Activated CD4-positive, CD25-positive, alpha-beta regulatory T cell (primary cell): ENCODE results near the gene PDE4D.

Experiments used
- DNase-seq, 4 experiments: peaks; one replicate each; lab custom pipeline; 2025; lab: John Stamatoyannopoulos, UW

PDE4D gene

DNA sequence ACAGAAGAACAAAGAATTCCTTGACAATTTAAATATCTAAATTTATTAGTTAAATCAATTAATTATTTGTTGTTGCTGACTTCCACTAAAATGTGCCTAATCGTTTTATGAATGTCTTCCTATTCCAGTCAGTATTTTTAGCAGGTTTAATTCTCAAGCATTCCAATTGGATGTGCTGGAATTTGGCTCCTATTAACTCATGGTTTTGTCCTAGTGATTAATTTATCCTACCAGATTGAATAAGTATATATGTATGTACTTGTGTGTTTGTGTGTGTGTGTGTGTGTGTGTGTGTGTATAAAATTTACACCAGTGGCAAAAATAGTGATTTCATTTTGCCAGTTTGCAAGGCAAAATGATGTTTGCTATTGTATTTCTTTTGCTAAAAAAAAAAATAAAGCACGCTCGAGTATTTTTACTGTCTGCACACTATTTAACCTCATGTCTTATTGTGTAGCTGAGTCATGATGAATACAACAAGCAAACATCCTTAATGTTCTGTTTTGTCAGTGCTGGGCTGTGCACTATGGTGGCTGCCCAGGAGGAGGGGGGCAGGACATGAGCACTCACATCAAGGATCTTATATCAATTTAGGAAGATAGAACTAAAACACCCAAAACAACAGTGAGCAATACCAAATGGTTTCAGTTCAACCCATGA lies 375.5 kb downstream of the PDE4D start:
- DNase-seq: no peak

DNA sequence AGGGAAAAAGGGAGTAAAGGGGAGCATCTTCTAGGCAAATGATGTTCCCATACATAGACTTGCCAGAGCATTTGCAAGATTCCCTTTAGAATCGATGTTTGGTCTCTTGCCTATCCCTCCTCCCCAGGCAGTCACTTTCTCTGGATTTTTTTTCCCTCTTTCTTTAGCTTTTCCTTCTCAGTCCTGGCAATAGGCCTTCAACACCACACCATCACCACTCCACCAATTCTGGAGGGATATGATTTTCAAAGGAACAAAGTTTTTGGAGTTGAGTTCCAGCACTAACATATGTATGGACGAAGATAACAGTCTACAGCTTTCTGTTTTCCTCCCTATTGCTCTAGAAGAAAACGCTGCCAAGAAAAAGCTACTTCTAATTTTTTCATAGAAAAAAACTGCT lies 377.4 kb downstream of the PDE4D start:
- no peak for DNase-seq

DNA sequence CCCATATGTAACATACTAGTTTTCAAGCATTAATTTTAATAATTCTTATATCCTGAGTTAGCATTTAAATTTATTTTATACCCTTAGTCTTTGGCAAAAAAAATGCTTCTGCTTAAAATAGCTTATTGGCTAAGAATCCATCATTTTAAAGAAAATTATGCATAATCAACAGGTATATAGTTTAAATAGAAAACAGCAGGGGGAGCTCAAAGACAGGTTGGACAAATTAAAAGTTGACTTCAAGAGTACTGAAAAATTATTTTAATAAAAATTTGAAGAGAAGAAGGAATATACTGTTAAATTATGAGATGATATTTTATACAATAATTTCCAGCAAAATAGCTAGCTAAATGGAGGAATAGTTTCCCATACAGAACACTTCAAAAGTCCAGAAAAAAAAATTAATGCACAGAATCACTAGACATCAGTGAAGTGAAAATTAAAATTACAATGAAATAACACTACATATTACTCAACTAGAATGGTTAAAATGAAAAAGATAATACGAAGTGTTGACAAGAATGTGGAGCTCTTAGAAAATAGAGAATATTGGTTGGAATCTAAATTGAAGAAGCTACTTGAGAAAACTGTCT lies 387.1 kb downstream of the PDE4D start:
- no peak for DNase-seq

DNA sequence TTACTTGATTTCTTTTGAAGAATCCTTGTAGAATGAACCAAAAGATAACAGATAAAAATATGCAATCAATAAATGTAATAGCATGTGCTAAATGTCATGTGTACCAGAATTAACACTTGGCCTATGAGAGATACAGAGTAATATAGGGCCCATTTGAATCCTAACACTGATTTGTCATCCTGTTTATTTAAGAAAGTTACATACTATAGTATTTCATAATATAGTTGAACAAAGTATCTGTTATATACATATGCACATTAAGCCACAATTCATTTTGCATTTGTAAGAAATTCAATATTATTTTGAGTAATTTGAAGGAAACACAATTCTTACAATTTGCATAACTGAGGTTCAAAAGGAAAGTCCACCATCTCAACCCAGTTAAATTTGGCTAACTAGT lies 389.5 kb downstream of the PDE4D start:
- DNase-seq: no peak

DNA sequence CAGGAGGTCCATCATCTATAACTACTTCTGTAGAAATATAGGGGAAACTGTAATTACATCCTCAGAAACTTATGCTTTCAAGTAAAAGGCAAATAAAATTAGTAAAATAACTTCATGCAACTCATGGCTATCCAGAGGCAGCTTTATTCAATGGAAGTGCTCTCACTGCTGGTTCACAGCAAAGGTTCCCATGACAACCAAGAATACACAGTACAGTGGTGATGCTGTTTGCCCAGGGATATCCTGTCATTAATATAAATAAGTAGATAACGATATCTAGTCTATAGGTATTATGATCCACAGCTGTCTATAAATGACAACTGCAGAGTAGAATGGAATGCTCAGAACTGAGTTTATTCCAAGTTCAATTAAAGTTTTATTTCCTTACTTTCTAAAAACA lies 390.3 kb downstream of the PDE4D start:
- no peak for DNase-seq

DNA sequence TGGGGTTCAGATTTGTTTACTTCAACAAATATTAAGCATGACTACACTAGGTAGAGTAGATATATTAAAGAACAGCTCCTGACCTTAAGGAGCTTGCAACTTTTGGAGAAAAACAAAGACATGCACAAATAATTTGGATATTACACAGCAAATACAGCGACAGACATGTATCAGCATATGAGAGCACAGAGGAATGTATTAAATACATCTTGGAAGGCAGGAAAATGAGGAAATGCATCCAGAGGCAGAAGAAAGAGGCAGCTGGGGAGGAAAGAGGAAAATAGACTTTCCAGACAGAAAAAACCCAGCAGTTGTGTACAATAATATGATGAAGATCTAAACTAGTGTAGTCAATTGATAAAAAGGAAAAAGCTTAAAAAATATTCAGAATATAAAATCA lies 392.2 kb downstream of the PDE4D start:
- DNase-seq: no peak

DNA sequence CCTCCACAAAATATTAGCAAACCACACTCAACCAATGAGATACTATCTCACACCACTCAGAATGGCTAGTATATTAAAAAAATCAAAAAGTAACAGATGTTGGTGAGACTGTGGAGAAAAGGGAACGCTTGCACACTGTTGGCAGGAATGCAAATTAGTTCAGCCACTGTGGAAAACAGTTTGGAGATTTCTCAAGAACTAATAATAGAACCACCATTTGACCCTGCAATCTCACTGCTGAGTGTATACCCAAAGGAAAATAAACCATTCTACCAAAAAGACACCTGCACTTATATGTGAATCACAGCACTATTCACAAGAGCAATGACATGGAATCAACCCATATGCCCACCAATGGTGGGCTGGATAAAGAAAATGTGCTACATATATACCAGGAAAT lies 393.5 kb downstream of the PDE4D start:
- DNase-seq: no peak

DNA sequence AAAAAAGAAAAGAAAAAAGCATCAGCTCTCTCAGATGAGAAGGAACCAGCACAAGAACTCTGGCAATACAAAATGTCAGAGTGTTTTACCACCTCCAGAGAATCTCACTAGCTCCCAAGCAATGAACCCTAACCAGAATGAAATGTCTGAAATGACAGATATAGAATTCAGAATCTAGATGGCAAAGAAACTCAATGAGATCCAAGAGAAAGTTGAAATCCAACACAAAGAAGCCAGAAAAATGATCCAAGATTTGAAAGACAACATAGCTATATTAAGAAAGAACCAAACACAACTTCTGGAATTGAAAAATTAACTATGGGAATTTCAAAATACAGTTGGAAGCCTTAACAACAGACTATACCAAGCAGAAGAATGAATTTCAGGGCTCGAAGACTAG lies 396.3 kb downstream of the PDE4D start:
- DNase-seq: no peak

DNA sequence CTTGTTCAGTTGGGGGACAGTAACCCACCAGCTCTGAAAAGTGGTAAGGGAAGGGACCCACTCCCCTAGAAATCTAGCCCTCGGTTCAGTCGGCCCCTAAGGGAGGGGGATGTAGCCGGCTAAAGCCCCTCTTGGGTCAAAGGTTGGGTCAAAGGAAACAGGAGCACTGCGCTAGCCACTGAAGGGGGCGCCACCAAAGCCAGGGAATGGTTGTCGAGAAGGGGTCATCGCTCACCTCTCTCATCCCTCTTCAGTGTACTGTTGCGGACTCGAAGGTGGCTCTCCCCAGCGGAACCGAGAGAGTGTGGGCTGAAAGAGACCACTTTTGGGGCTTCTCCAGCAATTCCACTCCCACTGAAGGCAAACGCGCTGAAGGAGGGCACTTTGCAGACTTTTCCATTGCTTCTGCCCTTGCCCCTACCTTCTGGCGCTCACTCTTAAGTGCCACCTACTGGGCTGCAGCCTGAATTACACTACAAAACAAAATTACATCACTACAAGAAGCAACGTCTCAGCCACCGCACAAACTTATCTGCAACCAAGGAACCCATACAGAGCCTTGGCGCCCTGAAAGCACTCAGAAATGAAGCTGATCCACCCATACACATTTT lies 396.9 kb downstream of the PDE4D start:
- no peak for DNase-seq

DNA sequence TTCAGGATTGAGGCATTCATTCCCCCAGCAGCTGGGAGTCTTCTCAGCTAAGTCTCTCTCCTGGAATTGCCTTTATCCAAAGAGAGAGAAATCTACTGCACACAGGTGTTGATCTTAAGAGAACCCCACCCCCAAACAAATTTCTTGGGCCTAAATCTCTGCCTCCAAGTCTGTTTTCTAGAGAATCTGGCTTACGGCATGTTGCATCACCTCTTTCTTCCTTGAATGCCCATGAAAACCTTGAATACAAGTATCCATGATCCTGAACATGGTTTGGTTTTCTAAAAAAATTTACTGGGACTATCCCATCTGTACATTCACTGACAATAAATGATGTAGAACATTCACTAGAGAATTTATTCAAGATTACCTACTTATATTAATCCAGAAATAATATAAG lies 401.6 kb downstream of the PDE4D start:
- DNase-seq: no peak

DNA sequence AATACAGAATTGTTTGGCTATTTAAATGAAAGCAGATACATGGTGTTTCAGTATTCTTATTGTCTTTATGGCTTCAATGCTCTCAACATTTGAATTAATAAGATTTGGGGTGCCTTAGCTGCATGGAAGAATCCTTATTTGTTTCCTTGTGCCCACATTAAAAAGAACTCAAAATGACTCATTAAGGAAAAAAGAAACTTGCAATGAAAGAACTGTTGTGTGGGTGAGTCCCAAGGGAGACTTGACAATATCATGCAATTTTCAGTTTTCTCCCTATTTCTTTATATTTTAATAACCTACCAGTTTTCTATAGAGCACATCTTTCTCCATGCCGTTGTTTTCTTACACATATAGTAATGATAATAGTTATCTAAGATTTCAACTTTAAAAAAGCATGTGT lies 404.0 kb downstream of the PDE4D start:
- DNase-seq: no peak

DNA sequence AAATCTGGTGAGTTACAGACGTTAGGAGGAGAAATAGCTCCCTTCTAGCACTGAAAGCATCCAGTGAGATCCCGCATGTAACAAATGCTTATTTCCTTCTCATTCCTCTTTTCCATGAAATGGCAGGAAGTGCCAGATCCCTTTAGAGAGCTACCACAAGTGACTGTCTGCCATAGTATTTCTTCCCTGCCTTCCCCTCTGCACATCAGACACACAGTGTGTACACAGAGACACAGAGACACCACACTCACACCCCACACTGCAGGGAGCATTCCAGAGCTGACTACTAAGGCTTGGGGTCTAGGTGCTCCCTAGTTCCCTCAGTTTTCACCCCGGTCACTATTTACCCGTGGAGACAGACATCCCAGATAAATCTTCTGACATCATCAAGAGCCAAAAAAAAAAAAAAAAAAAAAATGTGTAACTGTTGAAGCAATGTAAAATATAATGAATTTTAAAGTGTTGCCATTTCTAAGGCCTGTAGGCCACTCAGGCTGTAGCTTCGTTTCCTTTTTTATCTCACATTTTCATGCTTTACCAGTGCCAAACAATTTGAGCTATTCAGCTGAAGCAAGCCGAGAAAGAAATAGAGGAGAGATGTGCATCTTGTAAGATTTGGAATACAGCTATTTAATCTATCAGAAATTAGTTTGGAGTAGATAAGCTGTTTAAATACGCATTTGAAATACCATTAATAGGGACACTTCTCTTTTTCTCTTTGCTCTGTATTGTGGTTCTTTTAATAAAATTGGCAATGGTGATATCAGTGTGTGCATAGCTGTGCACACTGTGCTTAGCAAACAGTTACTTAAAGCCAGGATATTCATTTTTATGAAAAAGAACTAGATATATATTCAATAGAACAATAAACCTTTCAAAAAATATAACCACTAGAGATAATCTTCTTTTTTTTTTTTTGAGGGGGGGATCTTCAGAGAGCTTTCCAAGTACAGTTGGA lies 405.5 kb downstream of the PDE4D start:
- no peak for DNase-seq

DNA sequence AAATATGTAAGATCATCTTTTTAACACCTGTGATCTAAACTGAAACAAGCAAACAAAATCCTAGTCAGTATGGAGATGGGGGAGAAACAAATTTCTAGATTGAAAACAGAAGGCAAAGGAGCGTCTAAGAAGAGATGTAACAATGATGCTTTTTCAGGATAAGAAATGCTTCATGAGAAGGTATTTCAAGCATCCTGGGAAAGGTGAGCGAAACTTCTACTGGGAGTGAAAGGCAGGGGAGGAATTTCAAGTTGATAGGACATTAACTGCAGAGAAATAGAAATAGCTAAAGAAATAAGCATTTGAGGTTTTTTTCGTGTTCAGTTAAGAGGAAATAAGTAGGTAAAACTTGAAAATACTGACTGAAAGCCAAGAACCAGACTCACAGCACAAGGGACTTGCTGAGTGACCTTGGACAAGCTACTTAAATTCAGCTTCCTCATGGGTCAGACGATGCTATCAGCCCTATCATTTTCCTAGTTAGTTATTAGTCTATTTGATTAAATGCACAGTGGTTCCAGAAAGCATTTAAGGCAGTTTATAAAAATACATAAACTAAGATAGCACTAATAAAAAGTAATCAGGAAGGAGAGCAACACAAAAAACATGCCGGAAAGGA lies 406.3 kb downstream of the PDE4D start:
- DNase-seq: no peak

DNA sequence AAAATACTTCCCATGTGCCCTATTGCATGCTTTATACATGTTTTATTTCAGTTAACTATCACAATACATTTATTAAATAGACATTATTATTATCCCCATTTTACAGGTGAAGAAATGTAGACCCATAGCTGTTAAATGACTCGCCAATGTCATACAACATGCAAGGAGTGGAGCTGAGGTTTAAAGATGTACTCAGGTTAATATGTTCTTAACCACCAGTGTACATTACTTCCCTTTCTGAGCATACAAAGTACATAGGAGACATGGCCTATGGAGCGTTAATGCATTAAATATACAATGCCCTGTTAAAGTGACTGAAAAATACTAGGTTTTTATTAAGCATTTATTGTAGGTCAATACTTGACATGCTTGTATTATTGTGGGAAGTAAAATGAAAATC lies 407.0 kb downstream of the PDE4D start:
- no peak for DNase-seq

DNA sequence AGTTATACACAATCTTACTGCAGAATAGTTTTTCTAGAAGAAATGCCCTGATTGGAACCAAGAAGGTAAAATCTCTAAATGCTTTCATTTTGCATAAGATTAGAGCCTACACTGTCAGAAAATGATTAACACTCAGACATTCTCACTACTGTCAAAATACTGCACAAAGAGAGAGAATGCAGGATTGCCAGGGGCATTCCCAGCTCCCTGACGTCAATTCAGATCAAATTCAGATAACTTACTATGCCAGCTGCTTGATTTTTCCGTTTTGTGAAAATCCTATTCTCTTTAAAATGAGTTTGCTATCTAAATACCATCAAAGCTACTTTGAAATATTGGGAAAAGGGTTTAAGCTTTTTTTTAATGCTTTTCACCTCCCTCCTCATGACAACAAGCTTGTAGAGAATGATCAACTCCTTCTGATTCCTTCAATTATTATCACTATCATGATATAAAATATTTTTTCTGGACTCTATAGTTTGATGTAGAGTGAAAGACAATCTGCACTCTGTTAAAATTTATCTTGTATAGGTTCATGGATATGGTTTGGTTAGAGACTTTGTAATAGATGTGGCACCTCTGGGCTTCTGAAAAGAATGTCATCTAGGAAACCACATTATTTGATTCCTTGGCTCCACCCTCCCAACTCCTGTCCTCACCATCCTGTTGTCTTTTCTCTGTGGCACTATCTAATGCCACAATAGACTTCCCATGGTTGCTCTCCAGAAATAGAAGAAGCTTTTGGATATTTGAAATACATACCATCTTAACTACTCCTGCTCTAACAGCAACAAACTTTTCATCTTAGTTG lies 407.7 kb downstream of the PDE4D start:
- DNase-seq: no peak

DNA sequence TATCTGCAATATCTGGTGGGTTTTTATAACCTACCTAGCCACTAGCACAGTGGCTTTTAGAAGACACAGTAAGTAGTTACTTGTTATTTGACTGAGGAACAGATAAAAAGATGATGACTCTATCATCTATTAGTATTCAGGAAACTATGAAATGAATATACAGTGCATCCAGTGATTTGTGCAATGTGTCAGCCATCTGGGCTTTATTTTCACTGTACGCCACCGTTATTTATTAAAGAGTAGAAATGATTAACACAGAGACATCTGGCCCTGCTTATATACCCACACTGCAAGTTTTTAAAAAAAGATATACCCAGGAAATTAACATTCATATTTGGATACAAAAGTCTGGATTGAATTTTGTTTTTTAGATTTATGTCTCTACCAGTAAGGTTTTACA lies 408.4 kb downstream of the PDE4D start:
- DNase-seq: no peak

DNA sequence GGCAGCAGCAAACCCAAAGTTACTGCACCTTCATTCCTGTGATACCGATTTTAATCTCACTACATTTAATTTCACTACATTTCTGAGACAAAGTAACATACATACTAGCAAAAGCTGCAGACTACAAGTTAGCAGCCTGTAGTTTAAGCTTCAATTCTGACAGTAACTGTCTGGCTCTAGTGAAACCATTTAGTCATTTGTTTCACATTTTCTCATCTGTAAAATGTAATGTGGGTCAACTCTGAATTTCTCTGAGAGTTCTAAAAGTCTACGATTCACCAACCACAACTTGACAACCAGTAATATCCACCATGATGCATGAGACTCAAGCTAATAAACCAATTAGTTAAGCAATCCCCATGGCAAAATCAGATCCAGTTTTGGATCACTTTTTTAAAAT lies 408.9 kb downstream of the PDE4D start:
- no peak for DNase-seq

DNA sequence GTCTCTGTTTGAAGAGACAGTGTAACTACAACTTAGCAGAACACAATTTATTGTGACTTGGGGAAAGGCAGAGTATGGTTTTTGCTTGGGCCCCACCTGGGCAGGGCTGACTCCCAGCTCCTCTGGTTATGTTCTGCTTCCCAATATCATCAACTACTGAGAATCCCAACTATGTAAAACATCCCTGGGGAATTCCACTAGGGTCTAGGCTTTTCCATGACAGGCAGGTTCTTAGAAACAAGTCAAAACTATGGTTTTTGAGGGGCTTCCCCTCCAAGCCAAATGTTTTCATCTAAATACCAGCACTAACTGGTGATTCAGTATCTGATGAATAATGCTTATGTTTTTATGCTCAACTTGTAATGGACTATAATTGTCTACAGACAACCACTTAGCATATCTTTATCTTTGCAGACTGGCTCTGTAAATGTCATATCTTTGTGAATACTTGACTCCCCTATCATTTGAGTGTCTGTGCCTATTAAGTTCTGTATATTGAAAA lies 409.5 kb downstream of the PDE4D start:
- DNase-seq: no peak

DNA sequence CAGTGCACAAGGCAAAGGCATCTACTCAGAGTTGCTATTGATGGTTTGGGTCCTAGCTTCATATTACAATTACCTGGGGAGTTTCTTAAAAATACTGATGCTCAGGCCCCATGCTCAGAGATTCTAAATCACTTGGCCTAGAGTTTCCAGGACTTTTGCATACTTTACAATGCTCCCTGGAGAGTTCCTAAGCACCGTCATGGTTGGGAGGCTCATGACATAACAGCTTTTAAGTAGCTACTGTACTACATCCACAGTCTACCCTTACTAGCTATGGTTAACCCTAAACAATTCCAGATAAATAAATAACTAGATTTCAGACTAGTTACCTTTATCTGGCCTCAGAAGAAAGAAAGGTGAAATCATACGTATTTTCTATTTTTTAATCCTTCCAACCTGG lies 414.4 kb downstream of the PDE4D start:
- DNase-seq: no peak

DNA sequence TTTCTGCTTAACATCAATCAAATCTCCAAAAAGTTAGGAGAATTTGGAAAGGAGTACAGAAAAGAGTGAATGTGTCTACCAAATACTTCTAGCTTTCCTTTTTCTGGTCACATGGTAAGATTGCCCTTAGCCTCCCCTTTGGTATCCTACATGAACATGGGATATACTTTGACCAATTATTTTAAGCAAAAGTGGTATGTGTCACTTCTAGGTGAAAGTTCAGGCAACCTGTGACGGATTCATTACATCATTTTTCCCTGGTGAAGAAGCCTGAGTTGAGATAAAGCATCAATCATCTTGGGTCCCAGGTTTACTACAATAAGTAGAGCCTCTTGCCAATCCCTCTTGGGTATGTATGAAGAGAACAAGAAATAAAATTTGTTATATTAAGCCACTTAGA lies 419.2 kb downstream of the PDE4D start:
- no peak for DNase-seq

DNA sequence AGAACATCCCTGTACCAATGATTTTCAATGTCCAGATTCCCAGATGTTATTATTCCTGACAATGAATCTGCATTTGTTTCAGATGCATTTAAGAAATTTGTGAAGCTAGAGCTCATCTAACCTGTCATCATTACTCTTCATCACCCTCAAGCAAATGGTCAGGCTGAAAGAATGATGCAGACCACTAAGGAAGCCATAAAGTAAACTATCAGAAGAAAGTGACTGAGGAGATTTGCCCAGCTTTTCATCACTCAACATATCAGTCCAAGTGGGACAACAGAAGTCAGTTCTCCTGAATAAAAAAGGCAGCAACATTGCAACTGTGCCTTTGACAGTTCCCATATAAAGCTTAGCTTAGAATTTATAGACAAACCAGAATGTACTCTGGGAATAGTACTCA lies 419.9 kb downstream of the PDE4D start:
- DNase-seq: no peak
